SK-N-SH (cell line): ENCODE results near the gene KIF25.

Experiments used
- ELF1 ChIP-seq: IDR thresholded peaks from 2 replicates; pipeline ENCODE4 v1.4.0; 2012
- EZH2phosphoT487 ChIP-seq: fragments of 200-600 bp; sonication (generic); IDR thresholded peaks from 2 replicates; pipeline ENCODE4 v1.6.1; 2017; ENCODE audit warnings: low read depth, mixed run types, mild to moderate bottlenecking, antibody characterized with exemption, moderate library complexity, borderline replicate concordance
- FOXM1 ChIP-seq: IDR thresholded peaks from 2 replicates; pipeline ENCODE4 v1.4.0; 2012; ENCODE audit warnings: low read depth, mild to moderate bottlenecking
- NFIC ChIP-seq: IDR thresholded peaks from 2 replicates; pipeline ENCODE4 v1.4.0; 2012; ENCODE audit warnings: borderline replicate concordance
- NRF1 ChIP-seq: IDR thresholded peaks from 2 replicates; pipeline ENCODE4 v1.6.1; 2012; ENCODE audit warnings: low read depth, mild to moderate bottlenecking, low read length
- POLR2AphosphoS5 ChIP-seq: IDR thresholded peaks from 2 replicates; pipeline ENCODE4 v1.6.1; 2012; ENCODE audit warnings: low read depth, low read length
- RFX5 ChIP-seq: IDR thresholded peaks from 2 replicates; pipeline ENCODE4 v1.6.1; 2012; ENCODE audit warnings: mild to moderate bottlenecking, improper control_type of control experiment, low read length
- RXRA ChIP-seq: IDR thresholded peaks from 2 replicates; pipeline ENCODE4 v1.4.0; 2012; ENCODE audit warnings: low read depth, mild to moderate bottlenecking, borderline replicate concordance
- SMC3 ChIP-seq: IDR thresholded peaks from 2 replicates; pipeline ENCODE4 v1.6.1; 2012; ENCODE audit warnings: low read depth, low read length, improper control_type of control experiment
- TEAD4 ChIP-seq: IDR thresholded peaks from 2 replicates; pipeline ENCODE4 v1.4.0; 2012; ENCODE audit warnings: mild to moderate bottlenecking, borderline replicate concordance; ENCODE audit not compliant: insufficient read depth
- TF ChIP-seq, protein P1 (sequence below): fragments of 200-600 bp; sonication (generic); IDR thresholded peaks from 2 replicates; pipeline ENCODE4 v1.6.1; 2017; ENCODE audit warnings: antibody characterized with exemption, mild to moderate bottlenecking, moderate library complexity
- TF ChIP-seq, protein P2 (sequence below): IDR thresholded peaks from 2 replicates; pipeline ENCODE4 v1.6.1; 2012; ENCODE audit warnings: mild to moderate bottlenecking, low read depth, low read length, moderate library complexity
- TF ChIP-seq, protein P3 (sequence below): fragments of 150-350 bp; IDR thresholded peaks from 2 replicates; pipeline ENCODE4 v1.6.1; 2016; ENCODE audit warnings: mild to moderate bottlenecking, low read depth, low read length
- TF ChIP-seq, protein P4 (sequence below): IDR thresholded peaks from 2 replicates; pipeline ENCODE4; 2012

DNA sequence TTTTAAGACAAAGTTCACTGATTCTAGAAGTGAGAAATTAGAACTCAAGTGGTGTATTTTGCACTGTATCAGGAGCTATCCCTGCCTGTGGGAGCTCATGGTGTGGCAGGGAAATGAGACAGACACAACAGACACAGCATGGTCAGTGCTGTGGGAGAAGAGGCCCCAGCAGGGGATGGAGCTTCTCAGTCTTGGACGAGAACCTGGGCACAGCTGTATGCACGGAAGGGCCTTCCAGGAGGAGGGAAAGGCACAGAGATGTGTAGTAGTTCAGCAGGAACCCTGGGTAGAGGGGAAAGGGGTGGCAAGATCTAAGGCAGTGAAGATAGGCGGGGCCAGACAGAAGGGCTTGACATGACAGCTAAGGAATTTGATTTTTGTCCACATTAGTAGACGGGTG is 48.8 kb upstream of the KIF25 start:
- TF ChIP-seq, protein P1, sequence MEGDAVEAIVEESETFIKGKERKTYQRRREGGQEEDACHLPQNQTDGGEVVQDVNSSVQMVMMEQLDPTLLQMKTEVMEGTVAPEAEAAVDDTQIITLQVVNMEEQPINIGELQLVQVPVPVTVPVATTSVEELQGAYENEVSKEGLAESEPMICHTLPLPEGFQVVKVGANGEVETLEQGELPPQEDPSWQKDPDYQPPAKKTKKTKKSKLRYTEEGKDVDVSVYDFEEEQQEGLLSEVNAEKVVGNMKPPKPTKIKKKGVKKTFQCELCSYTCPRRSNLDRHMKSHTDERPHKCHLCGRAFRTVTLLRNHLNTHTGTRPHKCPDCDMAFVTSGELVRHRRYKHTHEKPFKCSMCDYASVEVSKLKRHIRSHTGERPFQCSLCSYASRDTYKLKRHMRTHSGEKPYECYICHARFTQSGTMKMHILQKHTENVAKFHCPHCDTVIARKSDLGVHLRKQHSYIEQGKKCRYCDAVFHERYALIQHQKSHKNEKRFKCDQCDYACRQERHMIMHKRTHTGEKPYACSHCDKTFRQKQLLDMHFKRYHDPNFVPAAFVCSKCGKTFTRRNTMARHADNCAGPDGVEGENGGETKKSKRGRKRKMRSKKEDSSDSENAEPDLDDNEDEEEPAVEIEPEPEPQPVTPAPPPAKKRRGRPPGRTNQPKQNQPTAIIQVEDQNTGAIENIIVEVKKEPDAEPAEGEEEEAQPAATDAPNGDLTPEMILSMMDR, result no peak
- TF ChIP-seq RFX5 (no peak), NRF1 (no peak), EZH2phosphoT487 (no peak), POLR2AphosphoS5 (no peak), SMC3 (no peak), FOXM1 (no peak), RXRA (no peak), TEAD4 (no peak), NFIC (no peak), ELF1 (no peak)
- TF ChIP-seq, protein P2, sequence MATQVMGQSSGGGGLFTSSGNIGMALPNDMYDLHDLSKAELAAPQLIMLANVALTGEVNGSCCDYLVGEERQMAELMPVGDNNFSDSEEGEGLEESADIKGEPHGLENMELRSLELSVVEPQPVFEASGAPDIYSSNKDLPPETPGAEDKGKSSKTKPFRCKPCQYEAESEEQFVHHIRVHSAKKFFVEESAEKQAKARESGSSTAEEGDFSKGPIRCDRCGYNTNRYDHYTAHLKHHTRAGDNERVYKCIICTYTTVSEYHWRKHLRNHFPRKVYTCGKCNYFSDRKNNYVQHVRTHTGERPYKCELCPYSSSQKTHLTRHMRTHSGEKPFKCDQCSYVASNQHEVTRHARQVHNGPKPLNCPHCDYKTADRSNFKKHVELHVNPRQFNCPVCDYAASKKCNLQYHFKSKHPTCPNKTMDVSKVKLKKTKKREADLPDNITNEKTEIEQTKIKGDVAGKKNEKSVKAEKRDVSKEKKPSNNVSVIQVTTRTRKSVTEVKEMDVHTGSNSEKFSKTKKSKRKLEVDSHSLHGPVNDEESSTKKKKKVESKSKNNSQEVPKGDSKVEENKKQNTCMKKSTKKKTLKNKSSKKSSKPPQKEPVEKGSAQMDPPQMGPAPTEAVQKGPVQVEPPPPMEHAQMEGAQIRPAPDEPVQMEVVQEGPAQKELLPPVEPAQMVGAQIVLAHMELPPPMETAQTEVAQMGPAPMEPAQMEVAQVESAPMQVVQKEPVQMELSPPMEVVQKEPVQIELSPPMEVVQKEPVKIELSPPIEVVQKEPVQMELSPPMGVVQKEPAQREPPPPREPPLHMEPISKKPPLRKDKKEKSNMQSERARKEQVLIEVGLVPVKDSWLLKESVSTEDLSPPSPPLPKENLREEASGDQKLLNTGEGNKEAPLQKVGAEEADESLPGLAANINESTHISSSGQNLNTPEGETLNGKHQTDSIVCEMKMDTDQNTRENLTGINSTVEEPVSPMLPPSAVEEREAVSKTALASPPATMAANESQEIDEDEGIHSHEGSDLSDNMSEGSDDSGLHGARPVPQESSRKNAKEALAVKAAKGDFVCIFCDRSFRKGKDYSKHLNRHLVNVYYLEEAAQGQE, result no peak
- TF ChIP-seq, protein P3, sequence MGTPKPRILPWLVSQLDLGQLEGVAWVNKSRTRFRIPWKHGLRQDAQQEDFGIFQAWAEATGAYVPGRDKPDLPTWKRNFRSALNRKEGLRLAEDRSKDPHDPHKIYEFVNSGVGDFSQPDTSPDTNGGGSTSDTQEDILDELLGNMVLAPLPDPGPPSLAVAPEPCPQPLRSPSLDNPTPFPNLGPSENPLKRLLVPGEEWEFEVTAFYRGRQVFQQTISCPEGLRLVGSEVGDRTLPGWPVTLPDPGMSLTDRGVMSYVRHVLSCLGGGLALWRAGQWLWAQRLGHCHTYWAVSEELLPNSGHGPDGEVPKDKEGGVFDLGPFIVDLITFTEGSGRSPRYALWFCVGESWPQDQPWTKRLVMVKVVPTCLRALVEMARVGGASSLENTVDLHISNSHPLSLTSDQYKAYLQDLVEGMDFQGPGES, result no peak
- TF ChIP-seq, protein P4, sequence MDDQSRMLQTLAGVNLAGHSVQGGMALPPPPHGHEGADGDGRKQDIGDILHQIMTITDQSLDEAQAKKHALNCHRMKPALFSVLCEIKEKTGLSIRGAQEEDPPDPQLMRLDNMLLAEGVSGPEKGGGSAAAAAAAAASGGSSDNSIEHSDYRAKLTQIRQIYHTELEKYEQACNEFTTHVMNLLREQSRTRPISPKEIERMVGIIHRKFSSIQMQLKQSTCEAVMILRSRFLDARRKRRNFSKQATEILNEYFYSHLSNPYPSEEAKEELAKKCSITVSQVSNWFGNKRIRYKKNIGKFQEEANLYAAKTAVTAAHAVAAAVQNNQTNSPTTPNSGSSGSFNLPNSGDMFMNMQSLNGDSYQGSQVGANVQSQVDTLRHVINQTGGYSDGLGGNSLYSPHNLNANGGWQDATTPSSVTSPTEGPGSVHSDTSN, result no peak
